Measurements from ENCODE around the gene PRKAG3.

Gene PRKAG3

GRCh38 chr2:218873359-218874194 is 42.0 kb upstream of the PRKAG3 start:
- no peak overlapping the region for H3K4me3 ChIP-seq (ENCODE audit: low read depth, low read length)
- no peak overlapping the region for H3K27ac ChIP-seq (ENCODE audit: low read depth, low read length)
- H3K36me3 ChIP-seq (ENCODE audit: insufficient read depth, low read length): no peaks in the 10 kb centered on the region
- H2AFZ ChIP-seq (ENCODE audit: low read length, unreplicated experiment): no peak overlapping the region
- H3K27me3 ChIP-seq (ENCODE audit: insufficient read depth, low read length): peaks cover 89% of the 10 kb centered on the region
- H3K79me2 ChIP-seq (ENCODE audit: control insufficient read depth, insufficient read depth, low read length, unreplicated experiment): no peaks in the 10 kb centered on the region
- no peaks in the 10 kb centered on the region for H3K4me1 ChIP-seq (ENCODE audit: control insufficient read depth, insufficient read depth, low read length, unreplicated experiment)

DNA sequence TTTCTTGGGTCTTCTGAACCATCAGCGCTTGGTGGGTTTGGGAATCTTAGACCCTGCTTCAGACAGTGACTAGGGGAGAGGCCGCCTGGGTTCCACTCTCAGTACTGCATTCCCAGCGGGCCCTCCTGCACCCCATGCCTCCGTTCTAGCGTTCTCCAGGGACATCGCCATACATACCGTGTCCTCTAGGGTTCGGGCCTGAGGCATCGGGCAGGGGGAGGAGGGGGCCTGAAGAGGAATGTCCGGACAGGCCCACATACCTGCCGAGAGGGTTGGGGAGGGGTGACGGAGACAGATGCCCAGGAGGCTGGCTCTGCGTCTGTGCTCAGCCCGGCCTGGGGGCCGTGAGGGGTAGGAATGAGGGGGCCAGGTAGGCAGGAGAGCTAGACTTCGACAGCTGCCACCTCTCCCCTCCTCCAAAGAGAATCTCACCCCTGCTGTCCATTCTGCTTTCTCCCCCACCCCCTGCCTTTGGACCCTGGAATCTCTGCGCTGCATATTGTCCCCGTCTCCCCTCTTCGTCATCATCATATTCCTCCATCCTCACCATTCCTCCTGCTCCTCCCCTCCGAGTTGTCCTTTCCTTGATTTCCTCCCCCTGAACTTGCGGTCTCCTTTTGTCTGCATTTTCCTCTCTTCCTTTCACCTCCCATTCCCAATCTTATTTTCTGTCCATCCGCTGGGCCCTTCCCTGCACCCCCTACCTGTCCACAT is 41.2 kb upstream of the PRKAG3 start:
- Histone ChIP-seq H2AFZ (ENCODE audit: low read length, unreplicated experiment) (no peak overlapping the region), H3K27me3 (ENCODE audit: insufficient read depth, low read length) (peaks cover 88% of the 10 kb centered on the region), H3K4me1 (ENCODE audit: control insufficient read depth, insufficient read depth, low read length, unreplicated experiment) (no peaks in the 10 kb centered on the region), H3K79me2 (ENCODE audit: control insufficient read depth, insufficient read depth, low read length, unreplicated experiment) (no peaks in the 10 kb centered on the region), H3K36me3 (ENCODE audit: insufficient read depth, low read length) (no peaks in the 10 kb centered on the region), H3K4me3 (ENCODE audit: low read depth, low read length) (no peak overlapping the region), H3K27ac (ENCODE audit: low read depth, low read length) (no peak overlapping the region)

- Histone ChIP-seq H3K4me1 (ENCODE audit: control insufficient read depth, insufficient read depth, low read length, unreplicated experiment) (no peaks in the 10 kb centered on the region), H3K4me3 (ENCODE audit: low read depth, low read length) (peak overlapping the region; percentile 32; the same call in 1 of the 2 replicates), H3K27me3 (ENCODE audit: insufficient read depth, low read length) (peaks cover 96% of the 10 kb centered on the region), H3K27ac (ENCODE audit: low read depth, low read length) (no peak overlapping the region), H3K36me3 (ENCODE audit: insufficient read depth, low read length) (no peaks in the 10 kb centered on the region), H2AFZ (ENCODE audit: low read length, unreplicated experiment) (no peak overlapping the region), H3K79me2 (ENCODE audit: control insufficient read depth, insufficient read depth, low read length, unreplicated experiment) (no peaks in the 10 kb centered on the region)
Observed at GRCh38 chr2:218871345-218872302, 40.0 kb upstream of the PRKAG3 start.

DNA sequence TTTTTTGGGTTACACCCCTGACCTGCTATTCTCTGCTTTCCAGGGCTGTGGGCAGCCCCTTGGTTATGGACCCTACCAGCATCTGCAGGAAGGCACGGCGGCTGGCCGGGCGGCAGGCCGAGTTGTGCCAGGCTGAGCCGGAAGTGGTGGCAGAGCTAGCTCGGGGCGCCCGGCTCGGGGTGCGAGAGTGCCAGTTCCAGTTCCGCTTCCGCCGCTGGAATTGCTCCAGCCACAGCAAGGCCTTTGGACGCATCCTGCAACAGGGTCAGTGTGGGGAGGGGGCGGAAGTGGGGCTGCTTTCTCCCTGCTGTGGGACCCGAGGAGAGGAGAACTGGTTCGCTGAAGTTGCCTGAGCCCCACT is 39.4 kb upstream of the PRKAG3 start:
- peaks cover 90% of the 10 kb centered on the region for H3K27me3 ChIP-seq (ENCODE audit: insufficient read depth, low read length)
- H3K79me2 ChIP-seq (ENCODE audit: control insufficient read depth, insufficient read depth, low read length, unreplicated experiment): no peaks in the 10 kb centered on the region
- no peaks in the 10 kb centered on the region for H3K4me1 ChIP-seq (ENCODE audit: control insufficient read depth, insufficient read depth, low read length, unreplicated experiment)
- no peak overlapping the region for H2AFZ ChIP-seq (ENCODE audit: low read length, unreplicated experiment)
- H3K4me3 ChIP-seq (ENCODE audit: low read depth, low read length): peak overlapping the region; percentile 32; the same call in 1 of the 2 replicates
- no peak overlapping the region for H3K27ac ChIP-seq (ENCODE audit: low read depth, low read length)
- H3K36me3 ChIP-seq (ENCODE audit: insufficient read depth, low read length): no peaks in the 10 kb centered on the region

DNA sequence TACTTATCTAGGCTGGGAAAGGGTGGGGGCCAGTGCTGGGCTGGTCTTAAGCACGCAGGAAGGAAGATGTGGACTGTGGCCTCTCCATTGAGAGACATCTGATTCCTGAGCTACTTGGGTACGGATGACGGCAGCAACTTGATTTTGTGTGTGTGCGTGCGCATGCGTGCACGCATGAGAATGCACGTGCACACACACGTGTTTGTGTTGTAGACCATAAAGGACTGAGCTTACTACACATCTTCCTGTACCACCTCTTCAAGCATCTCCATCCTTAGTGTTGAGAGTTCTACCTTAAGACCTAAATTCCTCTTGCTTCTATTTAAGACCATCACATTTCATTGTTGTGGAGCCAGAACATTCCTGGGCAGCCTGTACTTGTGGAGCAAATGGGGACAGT is 37.5 kb upstream of the PRKAG3 start:
- H3K79me2 ChIP-seq (ENCODE audit: control insufficient read depth, insufficient read depth, low read length, unreplicated experiment): no peaks in the 10 kb centered on the region
- no peak overlapping the region for H2AFZ ChIP-seq (ENCODE audit: low read length, unreplicated experiment)
- no peak overlapping the region for H3K4me3 ChIP-seq (ENCODE audit: low read depth, low read length)
- H3K36me3 ChIP-seq (ENCODE audit: insufficient read depth, low read length): no peaks in the 10 kb centered on the region
- H3K27ac ChIP-seq (ENCODE audit: low read depth, low read length): no peak overlapping the region
- no peaks in the 10 kb centered on the region for H3K4me1 ChIP-seq (ENCODE audit: control insufficient read depth, insufficient read depth, low read length, unreplicated experiment)
- peaks cover 73% of the 10 kb centered on the region for H3K27me3 ChIP-seq (ENCODE audit: insufficient read depth, low read length)

GRCh38 chr2:218867900-218868299 is 36.3 kb upstream of the PRKAG3 start:
- Histone ChIP-seq H3K27me3 (ENCODE audit: insufficient read depth, low read length) (peaks cover 68% of the 10 kb centered on the region), H3K4me3 (ENCODE audit: low read depth, low read length) (no peak overlapping the region), H3K27ac (ENCODE audit: low read depth, low read length) (no peak overlapping the region), H3K4me1 (ENCODE audit: control insufficient read depth, insufficient read depth, low read length, unreplicated experiment) (no peaks in the 10 kb centered on the region), H2AFZ (ENCODE audit: low read length, unreplicated experiment) (no peak overlapping the region), H3K36me3 (ENCODE audit: insufficient read depth, low read length) (no peaks in the 10 kb centered on the region), H3K79me2 (ENCODE audit: control insufficient read depth, insufficient read depth, low read length, unreplicated experiment) (no peaks in the 10 kb centered on the region)

GRCh38 chr2:218865999-218866398 is 34.4 kb upstream of the PRKAG3 start:
- Histone ChIP-seq H2AFZ (ENCODE audit: low read length, unreplicated experiment) (no peak overlapping the region), H3K4me1 (ENCODE audit: control insufficient read depth, insufficient read depth, low read length, unreplicated experiment) (no peaks in the 10 kb centered on the region), H3K79me2 (ENCODE audit: control insufficient read depth, insufficient read depth, low read length, unreplicated experiment) (no peaks in the 10 kb centered on the region), H3K27ac (ENCODE audit: low read depth, low read length) (no peak overlapping the region), H3K4me3 (ENCODE audit: low read depth, low read length) (no peak overlapping the region), H3K27me3 (ENCODE audit: insufficient read depth, low read length) (peaks cover 61% of the 10 kb centered on the region), H3K36me3 (ENCODE audit: insufficient read depth, low read length) (no peaks in the 10 kb centered on the region)

DNA sequence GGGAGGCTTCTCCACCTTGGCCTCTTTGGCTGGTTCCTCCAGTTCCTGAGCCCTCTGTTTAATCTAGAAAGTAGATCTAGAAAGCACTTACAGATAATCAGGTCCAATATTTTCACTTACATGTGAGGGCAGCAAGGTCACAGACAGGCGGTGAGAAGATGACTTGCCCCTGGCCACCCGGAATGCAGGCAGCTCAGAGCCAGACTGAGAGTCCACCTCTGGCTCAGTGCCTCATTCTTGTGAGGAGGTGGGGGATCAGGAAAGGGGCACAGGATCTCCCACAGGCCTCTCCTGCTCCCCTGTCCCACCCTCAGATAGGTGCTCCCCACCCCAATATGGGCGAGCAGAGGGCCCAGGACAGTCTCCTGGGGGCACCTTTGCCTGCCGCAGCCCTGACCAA is 33.8 kb upstream of the PRKAG3 start:
- H3K4me3 ChIP-seq (ENCODE audit: low read depth, low read length): no peak overlapping the region
- no peaks in the 10 kb centered on the region for H3K36me3 ChIP-seq (ENCODE audit: insufficient read depth, low read length)
- no peak overlapping the region for H3K27ac ChIP-seq (ENCODE audit: low read depth, low read length)
- H3K4me1 ChIP-seq (ENCODE audit: control insufficient read depth, insufficient read depth, low read length, unreplicated experiment): no peaks in the 10 kb centered on the region
- no peaks in the 10 kb centered on the region for H3K79me2 ChIP-seq (ENCODE audit: control insufficient read depth, insufficient read depth, low read length, unreplicated experiment)
- peaks cover 61% of the 10 kb centered on the region for H3K27me3 ChIP-seq (ENCODE audit: insufficient read depth, low read length)
- no peak overlapping the region for H2AFZ ChIP-seq (ENCODE audit: low read length, unreplicated experiment)

- Histone ChIP-seq H3K4me3 (ENCODE audit: low read depth, low read length) (no peak overlapping the region), H3K4me1 (ENCODE audit: control insufficient read depth, insufficient read depth, low read length, unreplicated experiment) (no peaks in the 10 kb centered on the region), H3K36me3 (ENCODE audit: insufficient read depth, low read length) (no peaks in the 10 kb centered on the region), H3K79me2 (ENCODE audit: control insufficient read depth, insufficient read depth, low read length, unreplicated experiment) (no peaks in the 10 kb centered on the region), H3K27ac (ENCODE audit: low read depth, low read length) (no peak overlapping the region), H3K27me3 (ENCODE audit: insufficient read depth, low read length) (peaks cover 59% of the 10 kb centered on the region), H2AFZ (ENCODE audit: low read length, unreplicated experiment) (no peak overlapping the region)
Observed at GRCh38 chr2:218863021-218863520, 31.5 kb upstream of the PRKAG3 start.

DNA sequence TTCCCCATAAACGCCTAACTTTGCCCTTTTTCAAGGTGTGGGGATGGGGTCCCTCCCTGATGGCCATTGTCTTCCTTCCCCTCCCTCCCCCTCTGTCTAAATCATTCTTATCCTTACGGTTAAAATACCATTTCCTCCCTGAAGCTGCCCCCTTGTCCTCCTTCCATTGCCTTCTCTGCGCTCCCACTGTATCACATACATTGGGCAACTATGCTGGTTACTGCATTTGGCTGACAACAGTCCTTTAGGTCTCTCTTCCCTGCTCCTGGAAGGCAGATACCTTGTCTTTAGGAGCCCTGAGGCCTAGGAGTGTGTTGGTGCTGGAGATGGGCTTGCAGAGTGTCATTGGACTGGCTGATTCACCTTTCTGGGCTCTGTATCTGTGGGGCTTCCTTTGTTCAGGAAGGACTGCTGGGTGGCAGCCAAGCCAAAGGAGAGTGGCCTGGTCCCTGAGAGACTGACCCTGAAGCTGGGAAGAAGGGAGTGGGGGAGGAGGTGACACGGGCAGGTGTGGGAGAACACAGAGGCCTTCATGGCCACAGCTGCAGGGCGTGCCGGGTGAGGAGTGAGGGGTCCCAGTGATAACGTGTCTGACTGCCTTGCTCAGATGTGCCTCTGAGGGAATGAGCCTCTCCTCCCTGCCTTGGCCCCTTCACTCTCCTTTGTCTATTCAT is 30.2 kb upstream of the PRKAG3 start:
- no peaks in the 10 kb centered on the region for H3K4me1 ChIP-seq (ENCODE audit: control insufficient read depth, insufficient read depth, low read length, unreplicated experiment)
- peaks cover 58% of the 10 kb centered on the region for H3K27me3 ChIP-seq (ENCODE audit: insufficient read depth, low read length)
- H3K4me3 ChIP-seq (ENCODE audit: low read depth, low read length): no peak overlapping the region
- H3K27ac ChIP-seq (ENCODE audit: low read depth, low read length): no peak overlapping the region
- H3K79me2 ChIP-seq (ENCODE audit: control insufficient read depth, insufficient read depth, low read length, unreplicated experiment): no peaks in the 10 kb centered on the region
- no peak overlapping the region for H2AFZ ChIP-seq (ENCODE audit: low read length, unreplicated experiment)
- H3K36me3 ChIP-seq (ENCODE audit: insufficient read depth, low read length): no peaks in the 10 kb centered on the region

Data from ACC112 (cell line).